Activated CD8-positive, alpha-beta memory T cell treated with anti-CD3 and anti-CD28 coated beads, Interleukin-2, amount 10 ng/mL, durations not matched to agents 7 days and 5 days (primary cell): ENCODE data around the gene NTM. TPM values are rescaled to one million over a fixed set of nuclear protein-coding genes. Genes with fewer than 3 reads are reported as not detected.

Experiments
- ATAC-seq: fragments of 150-1000 bp; cut with Tn5 transposase; one replicate; pipeline ENCODE4 v1.10.0; 2021; ENCODE audit warnings: moderate library complexity
- CTCF ChIA-PET: fragments of 350-600 bp; sonication (Branson Sonifier 250); formaldehyde crosslinking; loops from one replicate; lab custom pipeline; 2021; ENCODE audit warnings: antibody characterized with exemption; lab: Charles Lee
- DNase-seq: peaks from one replicate; pipeline ENCODE4 v3.0.0-alpha.2; 2020
- H3K27ac Mint-ChIP-seq: one replicate; pipeline ENCODE4 v1.8.0; 2021; ENCODE audit warnings: mild to moderate bottlenecking, mixed read lengths
- H3K27me3 Mint-ChIP-seq: one replicate; pipeline ENCODE4 v1.8.0; 2021; ENCODE audit warnings: mixed read lengths
- H3K36me3 Mint-ChIP-seq: one replicate; pipeline ENCODE4 v1.8.0; 2021; ENCODE audit warnings: mild to moderate bottlenecking, mixed read lengths
- H3K4me1 Mint-ChIP-seq: one replicate; pipeline ENCODE4 v1.8.0; 2021; ENCODE audit warnings: mixed read lengths
- H3K4me3 Mint-ChIP-seq: one replicate; pipeline ENCODE4 v1.8.0; 2021; ENCODE audit warnings: mild to moderate bottlenecking, moderate library complexity, mixed read lengths
- H3K9me3 Mint-ChIP-seq: one replicate; pipeline ENCODE4 v1.8.0; 2022; ENCODE audit warnings: low read depth, mixed read lengths
- total RNA-seq, 2 experiments: library from RNA; stranded (reverse); gene quantifications; one replicate each; pipeline ENCODE4 v1.2.3, GENCODE V29; 2021

Gene NTM
- total RNA-seq, 2 experiments from 2014 or later = not detected

DNA sequence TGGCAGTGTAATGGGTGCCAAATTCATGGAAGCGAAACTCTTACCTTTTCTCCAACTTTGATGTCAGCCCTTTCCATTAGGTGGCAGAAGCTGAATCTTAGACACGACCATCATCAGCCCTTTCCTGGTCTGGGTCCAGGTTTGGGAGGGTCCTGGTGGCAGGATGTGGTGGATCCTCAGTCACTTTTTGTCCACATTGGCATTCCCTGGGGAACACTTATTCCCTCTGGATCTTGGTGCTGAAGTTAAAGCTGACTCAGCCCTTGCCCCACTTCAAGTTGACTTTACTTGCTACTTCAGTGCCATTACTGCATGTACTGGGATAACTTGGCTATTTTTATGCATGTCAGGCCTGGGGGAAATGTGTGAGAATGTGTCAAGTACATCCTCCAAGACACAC is 16.6 kb upstream of the NTM start:
- Mint-ChIP-seq H3K36me3 (no peaks in the 10 kb centered on the region), H3K4me1 (no peaks in the 10 kb centered on the region), H3K4me3 (no peak overlapping the region), H3K27ac (no peak overlapping the region), H3K27me3 (no peaks in the 10 kb centered on the region), H3K9me3 (peaks cover 6% of the 10 kb centered on the region)
- no peak for DNase-seq
- ATAC-seq = no peak
- CTCF ChIA-PET = no interaction called here

DNA sequence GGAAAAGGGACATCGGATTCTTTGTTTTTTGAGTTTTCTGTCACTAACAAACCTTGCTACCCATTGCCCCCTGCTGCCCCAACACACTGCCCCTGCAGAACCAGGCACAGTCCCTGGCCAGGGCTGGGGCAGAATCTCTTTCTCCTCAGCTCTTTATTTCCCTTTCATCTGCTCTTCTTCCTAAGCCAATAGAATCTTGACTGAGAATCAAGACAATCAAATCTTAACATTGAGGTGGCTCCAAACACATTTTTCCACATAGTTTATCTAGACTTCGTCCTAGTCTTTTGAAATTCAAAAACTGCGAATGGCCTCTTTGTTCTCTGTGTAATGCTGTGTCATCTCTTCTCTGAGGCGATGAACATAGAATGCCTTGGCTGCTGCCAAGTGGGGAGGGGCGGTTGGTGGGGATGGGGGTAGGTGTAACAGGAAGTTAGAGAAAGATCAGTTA is 16.1 kb upstream of the NTM start:
- peaks cover 6% of the 10 kb centered on the region for H3K9me3 Mint-ChIP-seq
- no peaks in the 10 kb centered on the region for H3K4me1 Mint-ChIP-seq
- ATAC-seq (no peak), DNase-seq (no peak)
- H3K4me3 Mint-ChIP-seq = no peak overlapping the region
- no peak overlapping the region for H3K27ac Mint-ChIP-seq
- CTCF ChIA-PET = no interaction called here
- no peaks in the 10 kb centered on the region for H3K36me3 Mint-ChIP-seq
- H3K27me3 Mint-ChIP-seq = no peaks in the 10 kb centered on the region

DNA sequence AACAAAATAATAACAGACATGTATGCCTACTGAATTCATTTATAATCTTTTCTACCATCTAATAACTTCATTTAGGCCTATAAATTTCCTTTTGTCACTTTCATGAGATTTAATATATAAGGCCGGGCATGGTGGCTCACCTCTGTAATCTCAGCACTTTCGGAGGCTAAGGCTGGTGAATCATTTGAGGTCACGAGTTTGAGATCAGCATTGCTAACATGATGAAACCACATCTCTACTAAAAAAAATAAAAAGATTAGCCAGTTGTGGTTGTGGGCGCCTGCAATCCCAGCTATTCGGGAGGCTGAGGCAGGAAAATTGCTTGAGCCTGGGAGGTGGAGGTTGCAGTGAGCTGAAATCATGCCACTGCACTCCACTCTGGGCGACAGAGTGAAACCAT is 14.2 kb upstream of the NTM start:
- Mint-ChIP-seq H3K4me1 (no peaks in the 10 kb centered on the region), H3K9me3 (peaks cover 4% of the 10 kb centered on the region), H3K27ac (no peak overlapping the region), H3K4me3 (no peak overlapping the region), H3K36me3 (no peaks in the 10 kb centered on the region), H3K27me3 (no peaks in the 10 kb centered on the region)
- ATAC-seq (no peak), DNase-seq (no peak)
- CTCF ChIA-PET = no interaction called here

DNA sequence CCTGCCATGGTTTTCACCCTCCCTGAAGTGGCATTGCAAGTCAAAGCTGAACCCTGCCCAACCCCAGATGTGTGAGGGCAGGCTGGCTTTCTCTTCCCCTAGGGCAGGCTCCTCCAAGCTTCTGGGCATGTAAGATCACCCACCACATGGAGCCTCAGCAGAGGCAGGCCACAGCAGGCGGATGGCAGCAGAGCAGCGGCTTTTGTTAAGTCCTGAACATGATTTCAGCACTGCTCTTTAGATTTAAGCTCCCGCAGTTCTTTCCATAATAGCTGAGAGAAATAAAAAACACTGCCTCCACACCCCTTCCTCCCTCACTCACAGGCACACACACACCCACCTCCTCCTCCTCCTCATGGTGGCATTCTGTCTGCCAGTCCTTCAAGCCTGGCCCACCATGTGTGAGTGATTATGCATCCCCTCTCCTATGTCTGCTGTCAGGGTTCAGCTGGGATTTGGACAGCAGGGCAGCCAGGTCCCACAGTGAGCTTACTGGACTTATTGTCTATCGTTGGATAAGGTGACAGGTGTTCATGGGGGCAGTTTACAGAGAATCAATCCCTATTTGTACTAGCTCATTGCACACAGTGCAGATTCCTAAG is 5.0 kb upstream of the NTM start:
- CTCF ChIA-PET = no interaction called here
- peaks cover 2% of the 10 kb centered on the region for H3K27me3 Mint-ChIP-seq
- no peaks in the 10 kb centered on the region for H3K36me3 Mint-ChIP-seq
- ATAC-seq (no peak), DNase-seq (no peak)
- no peak overlapping the region for H3K4me3 Mint-ChIP-seq
- H3K9me3 Mint-ChIP-seq = peaks cover 2% of the 10 kb centered on the region
- H3K27ac Mint-ChIP-seq = no peak overlapping the region
- H3K4me1 Mint-ChIP-seq = no peaks in the 10 kb centered on the region

DNA sequence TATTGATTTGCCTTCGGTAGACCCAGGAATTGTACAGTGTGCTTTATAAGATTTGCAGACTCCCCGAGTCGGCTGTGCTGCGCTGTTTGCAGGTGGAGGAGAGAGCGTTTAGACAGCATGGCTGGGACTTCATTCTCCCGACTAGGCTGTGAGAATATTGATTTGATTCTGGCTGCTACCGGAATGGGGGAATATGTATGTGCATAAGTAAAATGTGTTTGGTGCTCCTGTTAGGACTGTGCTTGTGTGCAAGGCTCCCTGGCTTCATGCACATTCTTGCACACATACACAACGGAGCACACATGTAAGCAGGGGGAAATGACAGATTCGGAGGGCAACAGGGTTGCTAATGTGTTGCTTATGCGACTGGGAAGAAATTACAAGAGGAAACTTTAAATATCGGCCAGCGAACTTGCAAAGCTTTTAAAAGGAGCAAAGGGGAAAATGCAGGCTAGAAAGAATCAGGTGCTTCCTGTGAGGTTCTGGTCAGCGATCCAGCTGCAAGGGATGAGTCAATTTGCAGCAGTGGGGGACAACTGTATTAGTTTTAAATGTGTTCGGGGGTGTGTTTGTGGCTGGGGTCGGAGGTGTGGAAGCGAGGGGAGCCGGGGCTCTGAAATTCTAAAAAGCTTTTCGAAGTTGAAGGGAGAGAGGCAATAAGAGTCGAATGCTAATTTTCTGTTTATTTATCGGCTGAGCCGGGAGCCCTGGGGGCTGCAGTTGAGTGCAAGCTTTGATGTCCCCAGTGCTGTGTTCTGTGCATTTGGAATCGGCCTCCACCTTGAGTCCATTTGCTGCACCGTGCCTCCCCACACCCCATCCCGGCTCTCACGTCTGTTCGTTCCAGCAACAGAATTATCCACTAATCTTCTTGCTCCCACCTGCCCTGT is 731 bp downstream of the NTM start:
- H3K36me3 Mint-ChIP-seq = no peaks in the 10 kb centered on the region
- CTCF ChIA-PET = no interaction called here
- H3K27me3 Mint-ChIP-seq = peaks cover 2% of the 10 kb centered on the region
- H3K27ac Mint-ChIP-seq = no peak overlapping the region
- no peaks in the 10 kb centered on the region for H3K4me1 Mint-ChIP-seq
- H3K4me3 Mint-ChIP-seq = no peak overlapping the region
- ATAC-seq (no peak), DNase-seq (no peak)
- peaks cover 2% of the 10 kb centered on the region for H3K9me3 Mint-ChIP-seq

DNA sequence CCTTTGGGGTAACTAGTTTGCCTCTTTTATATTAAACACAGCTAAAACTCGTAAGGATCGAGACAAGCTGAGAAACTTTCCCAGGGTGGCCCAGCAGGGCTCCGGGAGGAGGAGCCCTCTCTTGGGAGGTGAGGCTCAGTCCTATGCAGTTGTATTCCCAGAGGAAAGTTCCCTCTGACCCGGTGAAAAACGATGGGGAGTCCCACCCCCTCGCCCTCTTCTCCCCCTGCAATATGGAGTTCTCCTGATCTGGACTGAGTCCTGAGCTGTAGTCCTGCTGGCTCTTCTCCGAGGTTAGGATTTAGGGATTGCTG is 1.3 kb downstream of the NTM start:
- H3K27ac Mint-ChIP-seq = no peak overlapping the region
- peaks cover 2% of the 10 kb centered on the region for H3K27me3 Mint-ChIP-seq
- CTCF ChIA-PET = no interaction called here
- no peaks in the 10 kb centered on the region for H3K4me1 Mint-ChIP-seq
- no peaks in the 10 kb centered on the region for H3K36me3 Mint-ChIP-seq
- DNase-seq (no peak), ATAC-seq (no peak)
- H3K4me3 Mint-ChIP-seq = no peak overlapping the region
- H3K9me3 Mint-ChIP-seq = peaks cover 2% of the 10 kb centered on the region

DNA sequence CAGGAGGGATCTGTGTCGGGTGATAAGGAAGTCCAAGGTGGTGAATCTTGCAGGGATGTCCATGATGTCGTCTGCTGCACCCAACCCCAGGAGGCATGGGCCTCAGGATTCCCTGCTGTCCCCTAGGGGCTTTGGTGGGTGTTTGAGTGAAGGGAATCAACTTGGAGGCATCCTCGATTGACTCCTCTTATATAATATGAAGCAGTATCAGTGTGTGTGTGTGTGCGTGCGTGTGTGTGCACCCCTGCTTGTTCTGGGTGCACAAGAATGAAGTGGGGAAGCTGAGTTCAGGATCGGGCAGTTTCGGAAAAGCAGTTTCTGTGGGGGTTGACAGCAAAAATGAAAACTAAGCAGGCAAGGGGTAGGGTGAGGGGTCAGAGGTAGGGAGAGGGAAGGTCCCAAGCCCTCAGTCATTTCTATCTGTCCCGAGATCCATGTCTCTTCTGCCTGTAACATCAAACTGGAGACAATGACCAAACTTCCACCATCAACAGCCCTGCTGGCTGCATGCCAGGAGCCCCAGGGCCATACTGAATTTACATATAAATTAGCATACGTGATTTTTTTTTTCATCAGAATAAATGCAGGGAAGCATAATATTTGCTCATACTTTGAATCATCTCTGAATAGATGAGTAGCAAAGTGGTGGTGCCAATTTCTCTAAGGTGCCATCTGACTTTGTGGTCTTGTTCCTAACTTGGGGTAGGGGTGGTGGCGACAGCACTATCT is 2.0 kb downstream of the NTM start:
- Mint-ChIP-seq H3K27ac (no peak overlapping the region), H3K9me3 (peaks cover 2% of the 10 kb centered on the region), H3K4me1 (no peaks in the 10 kb centered on the region), H3K36me3 (no peaks in the 10 kb centered on the region), H3K27me3 (peaks cover 2% of the 10 kb centered on the region), H3K4me3 (no peak overlapping the region)
- no peak for ATAC-seq
- CTCF ChIA-PET = no interaction called here
- no peak for DNase-seq

DNA sequence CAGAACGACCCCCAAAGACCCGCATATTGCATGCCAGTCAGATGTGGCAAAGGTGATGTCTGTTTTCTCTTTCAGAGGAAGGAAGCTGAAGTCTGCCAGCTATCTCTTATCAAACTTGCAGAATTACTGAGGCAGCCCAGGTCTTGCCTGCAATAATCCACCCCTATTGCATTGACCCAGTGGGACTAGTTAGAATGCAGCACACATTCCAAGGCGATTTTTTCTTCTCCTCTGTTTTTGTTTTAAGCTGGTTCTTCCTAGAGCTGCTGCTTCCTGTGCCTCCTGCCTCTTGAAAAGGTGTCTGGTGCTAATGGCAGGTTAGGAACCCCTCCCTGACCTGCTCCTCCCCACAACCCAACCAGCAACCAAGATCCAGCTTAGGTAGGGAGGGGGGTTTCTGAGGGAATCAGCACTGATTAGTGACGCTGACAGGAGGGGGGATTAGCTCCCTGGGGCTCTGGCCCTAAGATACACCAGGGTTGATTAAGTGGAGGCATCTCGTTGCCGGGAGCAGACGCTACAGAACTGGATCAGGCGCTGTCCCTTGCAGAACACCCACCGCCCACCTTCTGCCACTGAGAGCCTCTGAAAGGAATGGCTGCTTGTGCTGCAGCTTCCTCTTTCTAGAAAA is 2.8 kb downstream of the NTM start:
- no peaks in the 10 kb centered on the region for H3K4me1 Mint-ChIP-seq
- no peak for DNase-seq
- H3K36me3 Mint-ChIP-seq = no peaks in the 10 kb centered on the region
- H3K9me3 Mint-ChIP-seq = peaks cover 2% of the 10 kb centered on the region
- no peak overlapping the region for H3K27ac Mint-ChIP-seq
- no peak overlapping the region for H3K4me3 Mint-ChIP-seq
- CTCF ChIA-PET = no interaction called here
- H3K27me3 Mint-ChIP-seq = peaks cover 2% of the 10 kb centered on the region
- no peak for ATAC-seq

DNA sequence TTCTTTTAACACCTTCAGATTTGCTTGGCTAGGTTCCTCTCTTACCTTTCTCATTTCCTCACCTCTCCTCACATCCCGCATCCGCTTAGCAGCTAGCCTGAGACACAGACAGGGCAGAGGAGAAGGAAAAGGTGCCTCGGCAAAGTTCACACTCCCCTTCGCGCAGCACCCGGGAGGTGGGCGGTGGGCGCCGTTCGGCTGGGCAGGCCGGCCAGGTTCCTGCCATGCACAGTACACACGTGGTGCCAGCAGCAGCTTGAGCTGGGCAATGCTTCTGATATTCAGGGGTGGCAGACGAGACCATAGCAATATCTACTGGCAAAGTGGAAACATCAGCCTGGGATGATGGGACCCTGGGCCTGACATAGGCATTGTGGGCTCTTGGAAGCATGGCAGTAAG is 3.3 kb downstream of the NTM start:
- no peaks in the 10 kb centered on the region for H3K36me3 Mint-ChIP-seq
- no peak for DNase-seq

DNA sequence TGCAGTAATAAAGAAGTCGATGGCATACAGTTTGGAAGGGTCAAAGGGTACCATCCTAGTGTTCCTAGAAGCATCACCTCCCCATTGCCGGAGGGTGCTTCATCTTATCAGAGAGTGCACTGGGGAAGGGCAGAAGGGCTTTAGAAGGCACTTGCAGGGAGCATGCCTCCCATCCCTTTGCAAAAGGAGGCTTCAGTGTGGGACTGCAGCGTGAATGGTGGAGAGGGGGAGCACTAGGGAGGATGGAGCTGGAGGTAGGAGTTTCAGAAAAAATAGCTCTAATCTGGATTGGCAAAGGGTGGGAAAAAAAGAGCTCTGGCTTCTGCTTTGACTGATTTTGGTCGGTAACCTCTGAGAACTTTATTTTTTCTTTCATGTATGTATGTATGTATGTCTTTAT is 5.0 kb downstream of the NTM start:
- H3K4me1 Mint-ChIP-seq = no peaks in the 10 kb centered on the region
- no peaks in the 10 kb centered on the region for H3K36me3 Mint-ChIP-seq
- ATAC-seq (no peak), DNase-seq (no peak)
- no peak overlapping the region for H3K4me3 Mint-ChIP-seq
- no peaks in the 10 kb centered on the region for H3K9me3 Mint-ChIP-seq
- no peak overlapping the region for H3K27ac Mint-ChIP-seq
- CTCF ChIA-PET = no interaction called here
- H3K27me3 Mint-ChIP-seq = no peaks in the 10 kb centered on the region

More for the DNA sequence above, 3.3 kb downstream of the NTM start:
- CTCF ChIA-PET = no interaction called here
- no peak for ATAC-seq
- peaks cover 2% of the 10 kb centered on the region for H3K9me3 Mint-ChIP-seq
- no peak overlapping the region for H3K27ac Mint-ChIP-seq
- peaks cover 2% of the 10 kb centered on the region for H3K27me3 Mint-ChIP-seq
- H3K4me3 Mint-ChIP-seq = no peak overlapping the region
- H3K4me1 Mint-ChIP-seq = no peaks in the 10 kb centered on the region

DNA sequence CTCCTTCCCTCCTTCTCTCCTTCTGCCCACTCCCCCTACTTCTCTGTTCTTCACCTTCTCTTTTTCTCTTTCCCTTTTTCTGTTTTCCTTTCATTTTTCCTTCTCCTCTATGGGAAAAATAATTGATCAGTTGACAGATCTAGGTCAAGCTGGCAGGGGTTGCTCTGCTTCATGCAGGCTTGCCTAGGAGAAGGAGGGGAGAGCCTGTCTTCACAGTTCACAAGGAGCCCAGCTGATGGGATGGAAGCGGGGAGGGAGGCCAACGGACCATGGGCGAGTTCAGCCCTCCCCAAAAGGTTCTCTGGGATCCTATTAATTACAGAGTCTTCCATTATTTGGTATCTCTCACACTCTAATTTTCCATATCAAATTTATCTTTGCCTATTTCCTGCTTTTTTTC is 5.5 kb downstream of the NTM start:
- Mint-ChIP-seq H3K9me3 (no peaks in the 10 kb centered on the region), H3K4me1 (no peaks in the 10 kb centered on the region), H3K4me3 (no peak overlapping the region), H3K36me3 (no peaks in the 10 kb centered on the region), H3K27me3 (no peaks in the 10 kb centered on the region), H3K27ac (no peak overlapping the region)
- no peak for DNase-seq
- CTCF ChIA-PET = no interaction called here
- no peak for ATAC-seq

DNA sequence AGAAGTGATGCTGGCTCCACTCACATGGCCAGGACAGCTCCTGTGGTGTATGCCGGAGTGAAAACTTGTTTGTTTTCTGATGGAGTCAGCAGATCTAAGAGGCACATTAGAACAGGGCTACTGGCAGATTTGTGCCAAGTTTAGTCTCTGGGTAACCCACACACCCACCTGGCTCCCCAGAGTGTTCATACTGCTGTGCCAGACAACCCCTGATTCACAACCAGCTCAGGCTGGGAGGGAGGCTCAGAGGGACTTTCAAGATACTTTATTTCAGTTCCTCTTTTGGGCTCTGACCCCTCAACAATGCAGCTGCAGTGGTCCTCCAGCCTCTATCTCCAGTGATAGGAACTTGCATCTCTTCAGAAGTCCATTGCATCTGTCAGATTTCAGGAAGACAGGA is 8.5 kb downstream of the NTM start:
- no peak for ATAC-seq
- CTCF ChIA-PET = no interaction called here
- Mint-ChIP-seq H3K36me3 (no peaks in the 10 kb centered on the region), H3K27ac (no peak overlapping the region), H3K4me1 (no peaks in the 10 kb centered on the region), H3K27me3 (no peaks in the 10 kb centered on the region), H3K4me3 (no peak overlapping the region), H3K9me3 (no peaks in the 10 kb centered on the region)
- DNase-seq = no peak

DNA sequence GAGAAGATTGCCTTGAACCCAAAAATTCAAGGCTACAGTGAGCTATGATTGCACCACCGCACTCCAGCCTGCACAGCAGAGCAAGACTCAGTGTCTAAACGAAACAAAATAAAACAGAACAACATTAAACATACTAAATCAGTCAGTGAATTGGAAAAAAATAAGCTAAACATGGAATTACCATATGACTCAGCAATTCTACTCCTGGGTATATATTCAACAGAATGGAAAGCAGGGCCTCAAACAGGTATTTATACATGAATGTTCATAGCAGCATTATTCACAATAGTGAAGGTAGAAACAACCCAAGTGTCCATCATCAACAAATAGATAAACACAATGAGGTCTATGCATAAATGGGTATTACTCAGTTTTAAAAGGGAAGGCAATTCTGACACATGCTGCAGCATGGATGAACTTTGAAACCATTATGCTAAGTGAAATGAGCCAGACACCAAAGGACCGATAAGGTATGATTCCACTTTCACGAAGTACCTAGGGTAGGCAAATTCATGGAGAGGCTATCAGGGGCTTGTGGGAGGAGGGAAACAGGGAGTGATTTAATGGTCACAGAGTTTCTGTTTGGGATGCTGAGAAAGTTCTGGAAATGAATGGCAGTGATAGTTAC is 15.5 kb downstream of the NTM start:
- no peak for DNase-seq
- ATAC-seq = no peak
- Mint-ChIP-seq H3K27ac (no peak overlapping the region), H3K36me3 (no peaks in the 10 kb centered on the region), H3K4me3 (no peak overlapping the region), H3K9me3 (no peaks in the 10 kb centered on the region), H3K4me1 (no peaks in the 10 kb centered on the region), H3K27me3 (no peaks in the 10 kb centered on the region)
- CTCF ChIA-PET = no interaction called here
